ENCODE results near the gene SERPINA5. TPM values are rescaled to one million over a fixed set of nuclear protein-coding genes. Genes with fewer than 3 reads are reported as not detected.

The SERPINA5 gene
- total and polyA plus RNA-seq, 2 of the 8 experiments (the other 6 are each of a cell fraction or from before 2014, with no cell fraction given) = 1.8 to 1.9 TPM

DNA sequence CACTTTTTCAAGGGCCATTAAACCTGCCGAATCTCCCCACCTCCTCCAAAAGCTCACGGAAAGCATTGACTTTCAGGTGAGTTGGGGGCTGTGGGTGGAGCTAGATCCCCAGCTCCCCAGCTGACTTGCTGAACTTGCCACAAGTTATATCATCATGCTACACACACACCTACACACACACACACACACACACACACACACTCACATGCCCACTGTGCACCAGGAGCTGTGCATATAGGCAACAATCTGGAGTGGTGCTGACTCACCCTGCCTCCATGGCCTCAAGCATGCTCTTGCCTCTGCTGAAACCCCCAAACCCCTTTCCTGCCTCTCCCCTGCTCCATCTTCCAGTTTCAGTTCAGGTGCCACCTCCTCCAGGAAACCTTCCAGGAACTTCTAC lies 57.1 kb downstream of the SERPINA5 start:
- no peaks in the 10 kb centered on the region for H3K9me3 ChIP-seq (ENCODE audit: insufficient read depth in 2 of 2, low read depth in 1 of 2, low read length in 1 of 2)

More for the DNA sequence above, 57.1 kb downstream of the SERPINA5 start:
- Histone ChIP-seq H3K56ac (replicated peaks; ENCODE audit: insufficient read length, low read depth, low read length) (no peak overlapping the region), H2BK20ac (ENCODE audit: low read length) (no peak overlapping the region), H2BK15ac (ENCODE audit: low read length) (no peak overlapping the region), H4K8ac (ENCODE audit: extremely low read depth, insufficient read depth, low read length) (no peak overlapping the region), H2BK5ac (ENCODE audit: low read depth, low read length) (no peak overlapping the region), H3K4me3 (ENCODE audit: extremely low read depth in 1 of 4, insufficient read depth in 2 of 4, low read depth in 3 of 4, low read length in 4 of 4) (no peak overlapping the region), H4K5ac (ENCODE audit: insufficient read length, low read depth, low read length) (no peak overlapping the region), H3K18ac (ENCODE audit: extremely low read depth, low read length) (peak overlapping the region; percentile 22; the same call in 1 of the 2 replicates), H3K27ac (ENCODE audit: low read depth, low read length) (no peak overlapping the region; the same call in 1 of the 2 replicates), H4K91ac (replicated peaks; ENCODE audit: insufficient read length, low read length) (peak overlapping the region; percentile 15), H3K79me2 (ENCODE audit: control insufficient read depth in 1 of 2, insufficient read depth in 2 of 2, low read length in 2 of 2) (no peaks in the 10 kb centered on the region), H2AFZ (ENCODE audit: low read length) (peak overlapping the region; percentile 39; the same call in 1 of the 2 replicates), H3K79me1 (ENCODE audit: low read depth, low read length) (no peaks in the 10 kb centered on the region), H2AK5ac (ENCODE audit: low read depth, low read length) (no peak overlapping the region), H3K4ac (replicated peaks; ENCODE audit: insufficient read length, low read depth, low read length) (no peak overlapping the region), H3K4me1 (replicated peaks in 1 of 4; ENCODE audit: control insufficient read depth in 3 of 4, insufficient read depth in 4 of 4, low read length in 3 of 4) (no peaks in the 10 kb centered on the region), H3K23me2 (ENCODE audit: low read depth, low read length) (no peaks in the 10 kb centered on the region), H2BK12ac (ENCODE audit: low read depth, low read length) (no peak overlapping the region), H3K9ac (replicated peaks in 1 of 4; ENCODE audit: extremely low read depth in 1 of 4, low read depth in 3 of 4, low read length in 3 of 4) (no peak overlapping the region), H3K4me2 (ENCODE audit: insufficient read depth in 1 of 2, low read depth in 2 of 2, low read length in 2 of 2) (no peak overlapping the region), H4K20me1 (replicated peaks in 1 of 2; ENCODE audit: control insufficient read depth in 1 of 2, insufficient read depth in 2 of 2, low read length in 2 of 2) (no peaks in the 10 kb centered on the region), H3K27me3 (replicated peaks in 1 of 4; ENCODE audit: control insufficient read depth in 3 of 4, extremely low read depth in 1 of 4, insufficient read depth in 3 of 4, low read length in 3 of 4) (no peaks in the 10 kb centered on the region), H3K36me3 (ENCODE audit: control insufficient read depth in 2 of 4, insufficient read depth in 4 of 4, low read length in 3 of 4) (no peaks in the 10 kb centered on the region), H3K23ac (ENCODE audit: insufficient read length) (no peak overlapping the region), H2BK120ac (replicated peaks; ENCODE audit: low read depth, low read length) (no peak overlapping the region), H3K14ac (ENCODE audit: insufficient read length) (no peak overlapping the region)
- TF ChIP-seq RXRA (IDR thresholded peaks at IDR 0.05; ENCODE audit: insufficient read depth, low read depth, low read length) = no peak
- TF ChIP-seq RBBP5 (IDR thresholded peaks at IDR 0.05; ENCODE audit: borderline replicate concordance, low read depth, low read length) = no peak
- no peak for TF ChIP-seq CTBP2 (IDR thresholded peaks at IDR 0.05; ENCODE audit: borderline replicate concordance, insufficient read depth, insufficient read length, low read length)
- no peak for TF ChIP-seq NRF1 (IDR thresholded peaks at IDR 0.05; ENCODE audit: low read depth, low read length)
- WGBS, 2 experiments (ENCODE audit: extremely low coverage in 1 of 2, insufficient coverage in 1 of 2, insufficient read length in 1 of 2, insufficient replicate concordance in 2 of 2, low coverage in 1 of 2, low lambda C conversion rate in 2 of 2, missing lambda C conversion rate in 1 of 2) = 86% methylated on average over 2 of the region's 2 CpGs; no CpG with 5 or more reads in 1 of the 2 experiments
- POLR2A ChIA-PET (ENCODE audit: partially characterized antibody) = interaction anchor here (0.6 kb wide), 1 partner anchor 295 kb away, joined by 3 read pairs; no protein-coding TSS in a partner anchor
- no peak for DNase-seq (ENCODE audit: low read depth in 1 of 2, low spot score in 2 of 2)
- CTCF ChIA-PET (ENCODE audit: partially characterized antibody) = interaction anchor here (0.9 to 3.1 kb wide), 8 partner anchors 9 to 205 kb away, joined by 3 to 8 read pairs (median 4); no protein-coding TSS in a partner anchor
- FAIRE-seq = no peak

Measured in H1 (cell line).